H9 (cell line): ENCODE results near the gene TMEM154. TPM values are rescaled to one million over a fixed set of nuclear protein-coding genes. Genes with fewer than 3 reads are reported as not detected.

Experiments
- DNase-seq: peaks from one replicate; pipeline ENCODE4 v3.0.0-alpha.2; 2017
- H2AFZ ChIP-seq: one replicate; pipeline ENCODE4 v1.6.1; 2013; ENCODE audit warnings: mild to moderate bottlenecking, low read length, control low read depth, moderate library complexity
- H2AK5ac ChIP-seq: 2 replicates; pipeline ENCODE4 v1.6.1; 2013; ENCODE audit warnings: low read length, control low read depth, mixed read lengths; ENCODE audit not compliant: insufficient read length
- H2BK120ac ChIP-seq: one replicate; pipeline ENCODE4 v1.6.1; 2013; ENCODE audit warnings: low read depth, mild to moderate bottlenecking, low read length, control low read depth, inconsistent platforms; ENCODE audit not compliant: poor library complexity, severe bottlenecking
- H2BK12ac ChIP-seq: 2 replicates; pipeline ENCODE4 v1.6.1; 2013; ENCODE audit warnings: low read length, control low read depth, mixed read lengths, low read depth; ENCODE audit not compliant: insufficient read length
- H2BK15ac ChIP-seq: 2 replicates; pipeline ENCODE4 v1.6.1; 2013; ENCODE audit warnings: low read depth, low read length, control low read depth
- H2BK20ac ChIP-seq: one replicate; pipeline ENCODE4 v1.6.1; 2013; ENCODE audit warnings: low read depth, mild to moderate bottlenecking, low read length, control low read depth, inconsistent platforms; ENCODE audit not compliant: poor library complexity, severe bottlenecking
- H2BK5ac ChIP-seq: 2 replicates; pipeline ENCODE4 v1.6.1; 2013; ENCODE audit warnings: low read length, control low read depth, mixed read lengths; ENCODE audit not compliant: insufficient read length
- H3K14ac ChIP-seq: 2 replicates; pipeline ENCODE4 v1.6.1; 2013; ENCODE audit warnings: low read length, control low read depth; ENCODE audit not compliant: insufficient read depth
- H3K18ac ChIP-seq: 2 replicates; pipeline ENCODE4 v1.6.1; 2013; ENCODE audit warnings: low read depth, mild to moderate bottlenecking, mixed read lengths, low read length, control low read depth; ENCODE audit not compliant: insufficient read length
- H3K23ac ChIP-seq: 2 replicates; pipeline ENCODE4 v1.6.1; 2013; ENCODE audit warnings: low read length, control low read depth, mixed read lengths, low read depth; ENCODE audit not compliant: insufficient read length
- H3K23me2 ChIP-seq: 2 replicates; pipeline ENCODE4 v1.6.1; 2013; ENCODE audit warnings: low read depth, mild to moderate bottlenecking, mixed read lengths, low read length, control low read depth; ENCODE audit not compliant: insufficient read length, poor library complexity, severe bottlenecking
- H3K27ac ChIP-seq: 2 replicates; pipeline ENCODE4 v1.5.1; 2013; ENCODE audit warnings: low read length, control low read depth, mixed read lengths, low read depth; ENCODE audit not compliant: insufficient read length
- H3K27me3 ChIP-seq: 2 replicates; pipeline ENCODE4 v1.6.1; 2013; ENCODE audit warnings: low read length, control low read depth, inconsistent platforms; ENCODE audit not compliant: insufficient read depth
- H3K4ac ChIP-seq: 2 replicates; pipeline ENCODE4 v1.6.1; 2013; ENCODE audit warnings: low read depth, mild to moderate bottlenecking, control low read depth, inconsistent platforms, low read length, moderate library complexity
- H3K4me1 ChIP-seq: 2 replicates; pipeline ENCODE4 v1.6.1; 2013; ENCODE audit warnings: low read length, control low read depth, inconsistent platforms; ENCODE audit not compliant: insufficient read depth
- H3K4me2 ChIP-seq: 2 replicates; pipeline ENCODE4 v1.6.1; 2013; ENCODE audit warnings: low read length, control low read depth, mixed read lengths; ENCODE audit not compliant: insufficient read length, insufficient read depth
- H3K56ac ChIP-seq: 2 replicates; pipeline ENCODE4 v1.6.1; 2013; ENCODE audit warnings: low read depth, mild to moderate bottlenecking, mixed read lengths, low read length, control low read depth; ENCODE audit not compliant: insufficient read length
- H3K79me1 ChIP-seq: 2 replicates; pipeline ENCODE4 v1.6.1; 2013; ENCODE audit warnings: low read depth, mild to moderate bottlenecking, moderate library complexity, low read length, control low read depth, inconsistent platforms; ENCODE audit not compliant: insufficient read depth, poor library complexity, severe bottlenecking
- H3K79me2 ChIP-seq: 2 replicates; pipeline ENCODE4 v1.6.1; 2013; ENCODE audit warnings: low read length, control low read depth, inconsistent platforms; ENCODE audit not compliant: insufficient read depth
- H3K9ac ChIP-seq: 2 replicates; pipeline ENCODE4 v1.6.1; 2013; ENCODE audit warnings: low read length, control low read depth, mixed read lengths; ENCODE audit not compliant: insufficient read length; ENCODE audit errors: extremely low read depth
- H3K9me3 ChIP-seq: one replicate; pipeline ENCODE4 v1.6.1; 2013; ENCODE audit warnings: low read depth, low read length, inconsistent platforms; ENCODE audit not compliant: control insufficient read depth
- H3T11ph ChIP-seq: one replicate; pipeline ENCODE4 v1.6.1; 2013; ENCODE audit warnings: mild to moderate bottlenecking, low read length, control low read depth, inconsistent platforms
- H4K20me1 ChIP-seq: one replicate; pipeline ENCODE4 v1.6.1; 2013; ENCODE audit not compliant: control insufficient read depth, insufficient read length, insufficient read depth
- H4K5ac ChIP-seq: 2 replicates; pipeline ENCODE4 v1.6.1; 2013; ENCODE audit warnings: low read depth, mild to moderate bottlenecking, mixed read lengths, low read length, control low read depth; ENCODE audit not compliant: insufficient read length
- H4K8ac ChIP-seq: replicated peaks from 2 replicates; pipeline ENCODE4 v1.6.1; 2013; ENCODE audit warnings: low read length, control low read depth, mixed read lengths, low read depth; ENCODE audit not compliant: insufficient read length
- H4K91ac ChIP-seq: 2 replicates; pipeline ENCODE4 v1.6.1; 2013; ENCODE audit warnings: low read depth, mild to moderate bottlenecking, moderate library complexity, mixed read lengths, low read length, control low read depth; ENCODE audit not compliant: insufficient read length
- H3K27ac Mint-ChIP-seq, 3 experiments: 2 replicates in 2 of 3; 3 replicates in 1 of 3; pipeline ENCODE4 v1.8.0; 2020 to 2021; ENCODE audit warnings: mixed read lengths in 3 of 3, mild to moderate bottlenecking in 1 of 3, moderate library complexity in 1 of 3
- H3K27me3 Mint-ChIP-seq: 2 replicates; pipeline ENCODE4 v1.8.0; 2021; ENCODE audit warnings: low read depth, mild to moderate bottlenecking, moderate library complexity, mixed read lengths
- H3K36me3 Mint-ChIP-seq, 3 experiments: 2 replicates in 2 of 3; 3 replicates in 1 of 3; pipeline ENCODE4 v1.8.0; 2020 to 2021; ENCODE audit warnings: low read depth in 3 of 3, mixed read lengths in 3 of 3; ENCODE audit not compliant: insufficient read depth in 1 of 3
- H3K4me1 Mint-ChIP-seq, 2 experiments: 2 replicates each; pipeline ENCODE4 v1.8.0; 2020; ENCODE audit warnings: mixed read lengths in 2 of 2
- H3K4me3 Mint-ChIP-seq, 2 experiments: 2 replicates in 1 of 2; 3 replicates in 1 of 2; pipeline ENCODE4 v1.8.0; 2020 to 2021; ENCODE audit warnings: mild to moderate bottlenecking in 2 of 2, mixed read lengths in 2 of 2, moderate library complexity in 1 of 2
- H3K9me3 Mint-ChIP-seq, 2 experiments: 2 replicates in 1 of 2; 3 replicates in 1 of 2; pipeline ENCODE4 v1.8.0; 2020; ENCODE audit warnings: mild to moderate bottlenecking in 2 of 2, mixed read lengths in 2 of 2, moderate library complexity in 1 of 2
- CTCF ChIP-seq: fragments of 200-600 bp; sonication (generic); conservative IDR thresholded peaks from 3 replicates; pipeline ENCODE4 v1.8.0; 2021; ENCODE audit warnings: antibody characterized with exemption, mild to moderate bottlenecking
- WGBS: extraction: QIAGEN DNeasy Blood & Tissue Kit; methylation state at CpG from one replicate; pipeline ENCODE4 v1.1.7; 2013; ENCODE audit warnings: missing lambda C conversion rate, low lambda C conversion rate, mixed read lengths; ENCODE audit not compliant: insufficient read length; ENCODE audit errors: extremely low coverage; 5-methylcytosine and 5-hydroxymethylcytosine counted together
- total RNA-seq: library from RNA; stranded (reverse); gene quantifications from 2 replicates; pipeline ENCODE4 v1.2.1, GENCODE V29; 2021

TMEM154 gene
- total RNA-seq, 1 experiment from 2014 or later, result 1.7 TPM

DNA sequence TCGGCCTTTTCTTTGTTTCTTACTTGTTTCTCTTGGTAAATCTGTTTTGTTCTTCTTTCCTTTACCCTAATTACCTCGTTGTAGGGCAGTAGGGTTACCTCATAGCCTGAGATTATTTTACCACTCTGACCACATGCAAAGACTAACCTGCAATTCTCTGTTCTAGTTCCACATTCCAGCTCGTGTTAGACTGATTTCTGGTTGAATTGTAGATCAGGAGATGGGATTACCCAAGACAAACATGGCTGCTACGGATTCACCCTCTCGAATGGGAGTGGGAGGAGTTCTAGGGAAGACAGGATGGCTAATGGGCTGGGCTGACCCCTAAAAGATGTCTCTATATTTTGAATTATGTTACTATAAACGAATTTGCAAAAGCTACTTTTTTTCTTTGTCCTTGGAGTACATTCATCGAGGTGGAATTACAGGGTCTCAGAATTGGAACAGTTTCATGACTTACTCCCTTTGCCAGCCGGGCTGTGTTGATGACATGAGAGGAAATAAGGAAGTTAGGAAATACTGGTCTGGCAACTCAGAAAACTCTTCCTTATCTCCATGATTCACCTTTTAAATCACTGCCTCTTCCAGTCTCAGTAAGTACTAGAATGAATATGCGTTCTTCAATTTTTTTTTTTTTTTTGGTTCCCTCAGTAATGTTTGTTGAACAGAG, 107.2 kb downstream of the TMEM154 start:
- no peak for DNase-seq
- Histone ChIP-seq H3K27me3 (no peaks in the 10 kb centered on the region), H3K9ac (no peak overlapping the region), H4K20me1 (no peaks in the 10 kb centered on the region), H4K91ac (no peak overlapping the region), H3K4me2 (no peak overlapping the region), H3K4me1 (no peaks in the 10 kb centered on the region), H3K56ac (no peak overlapping the region), H4K5ac (no peak overlapping the region), H4K8ac (no peak overlapping the region), H3K18ac (no peak overlapping the region), H2AFZ (peak overlapping the region; percentile 88), H2BK12ac (no peak overlapping the region), H3K27ac (no peak overlapping the region), H3K79me2 (no peaks in the 10 kb centered on the region), H3K14ac (no peak overlapping the region), H2AK5ac (no peak overlapping the region), H3K4ac (no peak overlapping the region), H2BK120ac (no peak overlapping the region), H3T11ph (no peak overlapping the region), H2BK5ac (no peak overlapping the region), H3K23ac (no peak overlapping the region), H3K9me3 (no peaks in the 10 kb centered on the region), H3K79me1 (no peaks in the 10 kb centered on the region), H2BK20ac (no peak overlapping the region), H3K23me2 (no peaks in the 10 kb centered on the region), H2BK15ac (no peak overlapping the region)
- no peaks in the 10 kb centered on the region for H3K36me3 Mint-ChIP-seq
- WGBS, result no CpG with 5 or more reads among the region's 9 CpGs
- H3K27me3 Mint-ChIP-seq, result no peaks in the 10 kb centered on the region
- H3K27ac Mint-ChIP-seq, result no peak overlapping the region; a peak in 1 of 7 replicates
- H3K4me1 Mint-ChIP-seq, result peaks cover 2 to 3% of the 10 kb centered on the region in 2 experiments; a peak in 1 of 4 replicates
- no peak for TF ChIP-seq CTCF
- no peaks in the 10 kb centered on the region for H3K9me3 Mint-ChIP-seq
- H3K4me3 Mint-ChIP-seq, result no peak overlapping the region
